Activated CD4-positive, alpha-beta T cell treated with anti-CD3 and anti-CD28 coated beads for 36 hours (primary cell): ENCODE data around the gene MZB1. TPM values are rescaled to one million over a fixed set of nuclear protein-coding genes. Genes with fewer than 3 reads are reported as not detected.
A peak's percentile ranks its signal among the peaks of the same experiment; 100 is the strongest.
"Not testable (repeated sequence)": the region's sequence is repeated elsewhere in the genome, so short reads cannot be mapped to it uniquely, and the experiment has no call there.

Experiments used
- ATAC-seq: fragments of 200-7000 bp; cut with Tn5 transposase; one replicate; pipeline ENCODE4 v1.10.0; 2021; ENCODE audit warnings: mild to moderate bottlenecking, moderate library complexity
- CTCF ChIA-PET: fragments of 350-600 bp; sonication (Branson Sonifier 250); formaldehyde crosslinking; loops from one replicate; lab custom pipeline; 2021; ENCODE audit warnings: antibody characterized with exemption; lab: Charles Lee
- POLR2A ChIA-PET: fragments of 350-600 bp; sonication (Branson Sonifier 250); formaldehyde crosslinking; loops from one replicate; lab custom pipeline; 2021; ENCODE audit warnings: antibody characterized with exemption, inconsistent platforms; lab: Charles Lee
- DNase-seq: peaks from one replicate; pipeline ENCODE4 v3.0.0-alpha.2; 2020
- H3K27ac Mint-ChIP-seq: one replicate; pipeline ENCODE4 v1.8.0; 2021; ENCODE audit warnings: mixed read lengths
- H3K27me3 Mint-ChIP-seq: one replicate; pipeline ENCODE4 v1.8.0; 2021; ENCODE audit warnings: mixed read lengths
- H3K36me3 Mint-ChIP-seq: one replicate; pipeline ENCODE4 v1.8.0; 2021; ENCODE audit warnings: low read depth, mixed read lengths
- H3K4me1 Mint-ChIP-seq: one replicate; pipeline ENCODE4 v1.8.0; 2021; ENCODE audit warnings: mixed read lengths
- H3K4me3 Mint-ChIP-seq: one replicate; pipeline ENCODE4 v1.8.0; 2021; ENCODE audit warnings: mild to moderate bottlenecking, moderate library complexity, mixed read lengths
- H3K9me3 Mint-ChIP-seq: one replicate; pipeline ENCODE4 v1.8.0; 2021; ENCODE audit warnings: low read depth, mixed read lengths
- intact Hi-C, 2 experiments: fragments of 100-400 bp; cut with DNase I in 1 of 2; cut with micrococcal nuclease in 1 of 2; formaldehyde crosslinking; loops; one replicate each; pipeline versions ENCODE4 v1.14.2 to v1.15.1; 2022 to 2024; cut with DNase I, micrococcal nuclease
- total RNA-seq, 2 experiments: library from RNA; stranded (reverse); gene quantifications; one replicate each; pipeline ENCODE4 v1.2.3, GENCODE V29; 2021

MZB1 gene
- total RNA-seq, 2 experiments from 2014 or later = 7.8 to 9.8 TPM

- no peaks in the 10 kb centered on the region for H3K27me3 Mint-ChIP-seq
- ChIA-PET CTCF (interaction anchor here (0.6 to 4.8 kb wide), 10 partner anchors 10 to 625 kb away, joined by 3 to 26 read pairs (median 3); partner anchors contain the start of genes PAIP2 and SPATA24), POLR2A (interaction anchor here (0.5 to 0.7 kb wide), 3 partner anchors 51 to 218 kb away, joined by 3 to 5 read pairs (median 4); no protein-coding TSS in a partner anchor)
- H3K4me3 Mint-ChIP-seq = peak overlapping the region; percentile 78
- DNase-seq (peak; percentile 93), ATAC-seq (peak; percentile 67)
- peaks cover 40% of the 10 kb centered on the region for H3K4me1 Mint-ChIP-seq
- H3K27ac Mint-ChIP-seq = peak overlapping the region; percentile 85
- peaks cover 9% of the 10 kb centered on the region for H3K36me3 Mint-ChIP-seq
- intact Hi-C loops = loop anchor here (1.0 to 10.0 kb wide), 12 partner anchors 11 to 738 kb away; partner anchors contain the start of genes SIL1 (in 2 of the 2), SPATA24 (in 2 of the 2), DNAJC18 (in 1 of the 2) and MATR3 (in 1 of the 2)
- no peaks in the 10 kb centered on the region for H3K9me3 Mint-ChIP-seq
Measured at GRCh38 chr5:139392678-139393496, 3.2 kb upstream of the MZB1 start.

GRCh38 chr5:139392324-139392677, 2.6 kb upstream of the MZB1 start:
- peaks cover 40% of the 10 kb centered on the region for H3K4me1 Mint-ChIP-seq
- peaks cover 9% of the 10 kb centered on the region for H3K36me3 Mint-ChIP-seq
- POLR2A ChIA-PET = interaction anchor here (0.5 to 0.7 kb wide), 2 partner anchors 50 to 219 kb away, joined by 3 to 4 read pairs; no protein-coding TSS in a partner anchor
- ATAC-seq = no peak
- CTCF ChIA-PET = interaction anchor here (0.7 to 4.8 kb wide), 7 partner anchors 11 to 625 kb away, joined by 3 to 26 read pairs (median 4); partner anchors contain the start of genes PAIP2 and SPATA24
- no peaks in the 10 kb centered on the region for H3K9me3 Mint-ChIP-seq
- intact Hi-C loops = loop anchor here (1.0 to 10.0 kb wide), 9 partner anchors 47 to 738 kb away; partner anchors contain the start of genes SIL1 (in 2 of the 2), DNAJC18 (in 1 of the 2) and MATR3 (in 1 of the 2)
- H3K27me3 Mint-ChIP-seq = no peaks in the 10 kb centered on the region
- DNase-seq = no peak
- H3K4me3 Mint-ChIP-seq = peak overlapping the region; percentile 78
- no peak overlapping the region for H3K27ac Mint-ChIP-seq

DNA sequence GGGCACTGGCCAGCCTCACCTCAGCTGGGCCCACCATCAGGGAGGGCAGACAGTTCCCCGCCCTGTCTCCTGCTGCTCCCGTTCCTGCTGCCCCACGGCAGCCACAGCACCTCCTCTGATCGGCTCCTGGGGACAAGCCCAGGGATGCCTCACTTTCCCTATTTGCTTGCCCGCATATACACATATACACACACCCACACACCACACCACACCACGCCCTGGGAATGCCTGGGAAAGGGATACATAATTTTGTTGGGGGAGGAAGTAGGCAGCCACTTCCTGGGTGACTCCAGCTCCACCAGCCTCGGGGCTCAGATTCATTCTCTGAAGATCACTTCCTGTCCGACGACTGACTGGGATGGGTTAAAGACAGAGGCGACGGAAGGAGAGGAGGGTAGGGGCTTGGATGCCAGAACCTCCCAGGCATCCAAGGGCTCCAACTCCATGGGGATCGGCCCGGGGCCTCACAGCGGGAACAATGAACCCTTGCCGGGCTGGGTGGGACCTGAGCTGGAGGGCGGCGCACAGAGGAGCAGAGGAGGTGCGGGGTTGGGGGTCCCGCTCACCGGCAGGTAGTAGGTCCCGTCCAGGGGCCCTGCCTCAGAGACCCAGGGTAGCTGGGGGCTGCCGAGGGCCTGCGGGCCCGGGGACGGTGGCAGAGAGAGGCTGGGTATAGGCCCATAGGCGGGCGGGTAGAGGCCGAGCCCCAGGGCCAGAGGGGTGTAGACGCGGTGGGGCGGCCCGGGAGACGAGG, 2.0 kb upstream of the MZB1 start:
- intact Hi-C loops = loop anchor here (1.0 to 10.0 kb wide), 9 partner anchors 48 to 737 kb away; partner anchors contain the start of genes SIL1 (in 2 of the 2), DNAJC18 (in 1 of the 2) and MATR3 (in 1 of the 2)
- Mint-ChIP-seq H3K27me3 (no peaks in the 10 kb centered on the region), H3K9me3 (no peaks in the 10 kb centered on the region), H3K4me3 (peak overlapping the region; percentile 78), H3K36me3 (peaks cover 9% of the 10 kb centered on the region), H3K27ac (peak overlapping the region; percentile 90), H3K4me1 (peaks cover 38% of the 10 kb centered on the region)
- DNase-seq (peak; percentile 59), ATAC-seq (peak; percentile 0)
- ChIA-PET CTCF (interaction anchor here (0.7 to 4.8 kb wide), 11 partner anchors 11 to 624 kb away, joined by 3 to 26 read pairs (median 4); partner anchors contain the start of genes CXXC5, PAIP2 and SPATA24), POLR2A (interaction anchor here (0.5 to 1.2 kb wide), 2 partner anchors 22 to 219 kb away, joined by 3 to 5 read pairs; no protein-coding TSS in a partner anchor)

DNA sequence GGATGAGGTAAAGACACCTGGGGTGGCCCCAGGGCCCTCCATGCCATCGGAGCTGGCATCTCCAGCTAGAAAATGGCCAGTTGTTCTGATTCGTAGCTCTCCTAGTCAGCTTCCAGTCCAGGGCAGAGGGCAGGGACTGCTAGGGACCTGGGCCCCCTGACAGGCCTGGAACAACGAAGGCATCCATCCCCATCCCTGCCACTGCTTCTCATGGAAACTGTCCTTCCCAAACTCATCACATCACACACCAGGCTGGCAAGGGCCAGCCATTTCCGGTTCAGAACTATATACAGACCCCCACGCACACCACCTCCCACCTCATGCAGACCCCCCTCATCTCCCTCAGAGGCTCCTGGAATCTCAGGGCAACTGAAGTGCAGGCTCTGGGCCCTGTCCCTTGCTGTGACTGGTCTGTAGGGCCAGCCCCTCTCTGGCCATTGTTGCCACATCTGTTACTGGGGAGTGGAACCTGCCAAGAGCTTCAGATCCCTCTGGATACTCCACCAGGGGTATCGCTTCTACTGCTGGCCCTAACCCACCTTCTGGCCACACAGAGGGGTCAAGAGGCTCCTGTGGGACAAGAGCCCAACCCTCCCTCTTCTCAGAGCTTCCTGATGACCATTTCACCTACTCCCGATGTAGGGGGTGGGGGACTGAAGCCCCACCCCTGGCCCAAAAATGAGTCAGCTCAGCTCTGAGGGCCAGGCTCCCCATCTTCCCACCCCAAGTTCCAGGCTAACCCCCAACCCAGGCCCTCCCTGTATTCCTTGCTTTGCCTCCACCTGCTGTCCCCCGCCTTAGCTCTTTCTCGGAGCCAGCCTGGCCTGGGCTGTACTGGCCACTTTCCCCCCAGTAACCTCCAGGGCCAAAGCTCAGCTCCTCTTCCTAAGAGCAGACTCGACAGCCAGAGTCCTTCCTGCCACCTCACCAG, 1.2 kb upstream of the MZB1 start:
- DNase-seq (no peak), ATAC-seq (no peak)
- no peaks in the 10 kb centered on the region for H3K9me3 Mint-ChIP-seq
- H3K27ac Mint-ChIP-seq = peak overlapping the region; percentile 90
- H3K27me3 Mint-ChIP-seq = no peaks in the 10 kb centered on the region
- peaks cover 40% of the 10 kb centered on the region for H3K4me1 Mint-ChIP-seq
- peaks cover 7% of the 10 kb centered on the region for H3K36me3 Mint-ChIP-seq
- H3K4me3 Mint-ChIP-seq = peak overlapping the region; percentile 78
- POLR2A ChIA-PET = interaction anchor here (0.6 to 1.9 kb wide), 5 partner anchors 23 to 115 kb away, joined by 3 to 6 read pairs (median 5); partner anchors contain the start of genes MATR3 and PAIP2
- intact Hi-C loops = loop anchor here (1.0 to 10.0 kb wide), 7 partner anchors 24 to 736 kb away; partner anchors contain the start of gene SIL1 (in 1 of the 2)
- CTCF ChIA-PET = interaction anchor here (0.6 to 4.8 kb wide), 10 partner anchors 10 to 545 kb away, joined by 3 to 26 read pairs (median 4); partner anchors contain the start of genes CXXC5 and SPATA24

DNA sequence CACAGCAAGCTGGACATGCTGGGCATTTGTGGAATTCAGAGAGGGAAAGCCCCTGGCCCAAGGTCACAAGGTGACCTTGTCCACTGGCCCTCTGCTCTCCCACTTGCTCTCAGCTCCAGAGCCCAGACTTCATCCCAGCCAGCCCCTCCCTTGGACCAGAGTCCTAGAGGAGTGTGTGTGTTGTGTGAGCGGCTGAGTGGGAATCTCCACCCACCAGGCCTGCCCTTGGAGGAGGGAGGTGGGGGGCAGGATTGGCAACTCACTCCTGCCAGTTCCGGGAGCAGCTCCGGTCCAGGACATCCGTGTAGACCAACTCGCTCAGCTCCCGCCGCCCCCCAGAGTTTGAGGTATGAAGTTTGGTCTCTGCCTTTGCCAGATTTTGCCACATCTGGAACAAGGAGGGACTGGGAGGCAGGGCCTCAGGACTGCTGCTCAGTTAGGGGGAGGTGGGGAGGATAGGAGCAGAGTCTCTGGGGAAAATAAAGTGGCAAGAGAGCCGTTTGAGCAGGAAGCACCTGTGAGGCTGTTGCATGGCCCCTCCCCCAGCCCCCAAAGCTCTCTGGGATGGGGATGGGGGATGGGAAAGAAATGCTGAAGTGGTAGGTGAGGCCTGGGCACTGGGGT, 1.4 kb downstream of the MZB1 start:
- no peaks in the 10 kb centered on the region for H3K27me3 Mint-ChIP-seq
- intact Hi-C loops = no loop called here
- POLR2A ChIA-PET = interaction anchor here (0.5 to 1.4 kb wide), 2 partner anchors 26 to 63 kb away, joined by 3 to 4 read pairs; no protein-coding TSS in a partner anchor
- H3K9me3 Mint-ChIP-seq = no peaks in the 10 kb centered on the region
- H3K4me1 Mint-ChIP-seq = peaks cover 56% of the 10 kb centered on the region
- H3K27ac Mint-ChIP-seq = peak overlapping the region; percentile 31
- ATAC-seq (no peak), DNase-seq (no peak)
- CTCF ChIA-PET = interaction anchor here (1.2 to 1.7 kb wide), 4 partner anchors 16 to 89 kb away, joined by 3 to 8 read pairs (median 4); partner anchors contain the start of genes PAIP2 and SPATA24
- peaks cover 2% of the 10 kb centered on the region for H3K36me3 Mint-ChIP-seq
- H3K4me3 Mint-ChIP-seq = no peak overlapping the region

GRCh38 chr5:139387611-139388197, 2.0 kb downstream of the MZB1 start:
- H3K36me3 Mint-ChIP-seq = peaks cover 1% of the 10 kb centered on the region
- H3K9me3 Mint-ChIP-seq = no peaks in the 10 kb centered on the region
- H3K27ac Mint-ChIP-seq = no peak overlapping the region
- H3K4me3 Mint-ChIP-seq = no peak overlapping the region
- CTCF ChIA-PET = interaction anchor here (1.2 to 1.7 kb wide), 3 partner anchors 16 to 89 kb away, joined by 3 to 4 read pairs (median 3); partner anchors contain the start of genes PAIP2 and SPATA24
- no peak for DNase-seq
- POLR2A ChIA-PET = interaction anchor here (0.5 kb wide), 1 partner anchor 63 kb away, joined by 4 read pairs; no protein-coding TSS in a partner anchor
- H3K27me3 Mint-ChIP-seq = no peaks in the 10 kb centered on the region
- no peak for ATAC-seq
- intact Hi-C loops = no loop called here
- H3K4me1 Mint-ChIP-seq = peaks cover 55% of the 10 kb centered on the region

- DNase-seq, intact Hi-C loops, H3K27me3 Mint-ChIP-seq, H3K36me3 Mint-ChIP-seq, H3K27ac Mint-ChIP-seq, ATAC-seq, H3K4me3 Mint-ChIP-seq, H3K9me3 Mint-ChIP-seq, POLR2A ChIA-PET: not testable (repeated sequence)
- CTCF ChIA-PET = interaction anchor here (1.2 to 1.7 kb wide), 2 partner anchors 17 to 73 kb away, joined by 3 read pairs; partner anchors contain the start of gene SPATA24
- H3K4me1 Mint-ChIP-seq = peaks cover 55% of the 10 kb centered on the region
Measured at GRCh38 chr5:139386956-139387355, 2.8 kb downstream of the MZB1 start.

GRCh38 chr5:139386050-139386438, 3.7 kb downstream of the MZB1 start:
- intact Hi-C loops = no loop called here
- ChIA-PET CTCF (interaction anchor here (1.2 kb wide), 1 partner anchor 72 kb away, joined by 3 read pairs; no protein-coding TSS in a partner anchor), POLR2A (interaction anchor here (1.4 kb wide), 1 partner anchor 12 kb away, joined by 3 read pairs; no protein-coding TSS in a partner anchor)
- DNase-seq (no peak), ATAC-seq (no peak)
- H3K4me1 Mint-ChIP-seq = peaks cover 46% of the 10 kb centered on the region
- H3K36me3 Mint-ChIP-seq = no peaks in the 10 kb centered on the region
- H3K27me3 Mint-ChIP-seq = no peaks in the 10 kb centered on the region
- H3K27ac Mint-ChIP-seq = no peak overlapping the region
- no peak overlapping the region for H3K4me3 Mint-ChIP-seq
- no peaks in the 10 kb centered on the region for H3K9me3 Mint-ChIP-seq
